Activated CD4-positive, alpha-beta T cell treated with anti-CD3 and anti-CD28 coated beads, Interleukin-2, amount 50 U/mL, for 24 hours (primary cell): Measurements from ENCODE around the gene TRAPPC2L.

Experiments
- DNase-seq, 2 donors: peaks; one replicate each; pipeline ENCODE4 v3.0.0-alpha.2; 2020; ENCODE audit warnings: low read depth in 1 of 2, low spot score in 1 of 2

Gene TRAPPC2L

GRCh38 chr16:88908307-88908706 is 51.4 kb downstream of the TRAPPC2L start:
- DNase-seq: no peak

DNA sequence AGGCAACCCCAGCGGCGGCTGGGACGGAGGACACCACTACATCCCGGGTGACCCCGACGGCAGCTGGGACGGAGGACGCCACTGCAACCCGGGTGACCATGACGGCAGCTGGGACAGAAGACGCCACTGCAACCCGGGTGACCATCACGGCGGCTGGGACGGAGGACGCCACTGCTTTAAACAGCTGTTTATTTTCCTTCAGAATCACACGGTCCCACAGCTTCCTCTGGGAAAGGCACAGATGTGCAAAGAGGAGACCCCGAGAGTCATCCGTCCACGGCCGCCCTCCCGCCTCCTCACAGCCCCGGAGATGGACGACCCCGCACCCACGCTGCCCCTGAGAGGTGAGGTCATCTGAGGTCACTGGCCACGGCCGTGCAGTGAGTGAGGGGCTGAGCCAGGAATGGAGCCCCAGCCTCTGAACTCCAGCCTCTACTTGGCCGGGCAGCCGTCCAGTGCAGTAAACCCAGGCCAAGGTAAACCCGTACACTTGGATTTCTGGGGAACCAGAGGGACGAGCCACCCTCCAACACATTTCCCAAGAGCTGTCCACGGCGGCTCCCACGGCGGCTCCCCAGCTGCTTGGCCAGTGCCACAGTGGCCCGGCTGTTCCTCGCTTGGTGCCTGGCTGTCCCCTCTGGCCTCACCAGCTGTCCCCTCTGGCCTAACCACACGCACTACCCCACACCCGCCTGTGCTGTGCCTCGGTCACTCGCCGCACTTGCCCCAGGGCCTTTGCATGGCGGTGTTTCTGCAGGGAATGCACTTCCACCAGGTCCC is 52.7 kb downstream of the TRAPPC2L start:
- no peak for DNase-seq

- no peak for DNase-seq
These were observed 53.6 kb downstream of the TRAPPC2L start for GRCh38 chr16:88910284-88911135.

GRCh38 chr16:88911136-88911945 is 54.4 kb downstream of the TRAPPC2L start:
- no peak for DNase-seq

DNA sequence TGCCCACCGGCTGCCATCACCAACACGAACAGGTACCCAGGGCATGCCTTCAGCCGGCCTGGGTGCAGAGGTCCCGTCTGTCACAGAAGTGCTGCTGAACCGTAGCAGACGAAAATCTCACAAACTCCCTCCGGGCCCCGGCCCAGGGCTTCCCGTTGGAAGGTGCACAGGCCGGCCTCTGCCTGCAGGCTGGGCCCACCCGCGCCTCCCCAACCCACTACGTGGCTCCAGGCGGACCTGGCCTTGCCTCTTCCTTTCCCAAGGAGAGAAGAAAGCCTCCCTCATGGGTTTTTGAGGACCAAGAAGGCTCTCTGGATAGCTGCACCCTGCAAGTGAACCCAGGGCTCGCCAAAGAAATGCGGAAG is 55.0 kb downstream of the TRAPPC2L start:
- DNase-seq: no peak
